Hypothalamus (tissue), 51 donors: ENCODE measurements around the gene IL22RA2.
A peak's percentile ranks its signal among the peaks of the same experiment; 100 is the strongest.
"Not testable (repeated sequence)": the region's sequence is repeated elsewhere in the genome, so short reads cannot be mapped to it uniquely, and the experiment has no call there.

Experiments
- DNase-seq, 51 donors: peaks; one replicate each; lab custom pipeline; 2025; lab: John Stamatoyannopoulos, UW

Gene IL22RA2

GRCh38 chr6:137134483-137134882 lies 39.0 kb downstream of the IL22RA2 start:
- no peak for DNase-seq

GRCh38 chr6:137133122-137133521 lies 40.3 kb downstream of the IL22RA2 start:
- no peak for DNase-seq

GRCh38 chr6:137126875-137127485 lies 46.5 kb downstream of the IL22RA2 start:
- DNase-seq: no peak

DNA sequence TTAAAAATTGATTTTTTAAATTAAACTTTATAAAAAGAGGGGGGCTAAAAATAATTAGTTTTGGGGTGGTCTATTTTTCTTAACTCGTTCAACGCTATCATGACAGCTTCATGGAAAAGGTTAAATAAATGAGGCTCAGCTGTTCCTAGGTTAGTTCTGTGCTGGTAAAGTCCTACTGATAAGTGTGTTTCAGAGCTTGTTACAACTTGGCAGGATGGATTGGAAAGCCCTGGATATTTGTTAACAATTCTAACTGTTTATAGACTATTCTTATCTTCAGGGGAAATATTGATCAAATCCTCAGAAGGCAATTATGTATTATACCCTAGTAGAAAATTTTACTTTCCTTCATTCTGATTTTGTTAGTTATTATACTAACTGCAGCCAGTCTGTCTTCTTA lies 50.4 kb downstream of the IL22RA2 start:
- DNase-seq: no peak

GRCh38 chr6:137122612-137123011 lies 50.8 kb downstream of the IL22RA2 start:
- DNase-seq: no peak

DNA sequence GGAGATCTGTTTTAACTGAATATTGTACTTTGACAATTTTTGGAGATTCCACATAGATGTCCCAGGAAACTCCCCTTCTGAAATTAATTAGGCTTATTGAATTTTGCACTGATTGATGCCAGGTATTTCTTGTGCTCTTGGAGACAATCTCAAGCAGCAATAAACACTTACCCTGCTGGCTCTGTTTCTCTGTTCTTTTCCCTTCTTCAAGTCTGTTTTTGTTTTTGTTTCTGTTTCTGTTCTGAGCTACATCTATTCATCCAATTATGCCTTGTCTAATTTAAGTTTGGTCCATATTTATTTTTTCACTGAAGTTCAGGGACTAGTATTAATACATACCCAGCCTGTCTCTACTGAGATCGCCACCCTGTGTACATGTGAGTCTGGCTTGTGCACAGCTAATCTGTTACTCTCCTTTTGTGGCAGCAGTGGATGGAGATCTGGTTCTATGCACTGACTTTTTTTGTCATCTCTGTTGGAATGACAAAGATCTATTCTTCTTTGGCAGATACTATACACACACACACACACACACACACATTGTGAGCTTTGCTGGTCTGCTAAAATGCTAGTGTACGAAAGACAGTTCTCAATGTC lies 51.9 kb downstream of the IL22RA2 start:
- peak in 3 of 51 donors; percentile 1 to 12 (median 2) for DNase-seq

DNA sequence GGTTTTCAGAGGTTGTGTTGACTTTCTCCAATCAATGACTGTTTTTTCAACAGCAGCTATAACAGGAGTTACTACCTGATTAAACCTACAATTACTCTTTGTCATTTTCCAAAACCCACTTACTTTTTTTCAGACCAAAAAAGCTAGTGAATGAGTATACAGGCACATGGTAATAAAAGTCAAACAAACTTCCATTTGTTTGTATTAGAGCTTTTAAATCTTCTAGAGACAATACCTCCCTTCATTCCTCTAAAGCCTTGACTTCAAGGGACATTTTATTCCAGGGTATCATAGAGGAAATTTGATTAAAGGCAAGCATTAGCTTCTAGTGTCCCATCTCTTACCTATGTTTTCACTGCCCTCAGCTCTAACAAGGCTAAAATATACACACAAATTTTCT lies 52.7 kb downstream of the IL22RA2 start:
- DNase-seq: no peak

GRCh38 chr6:137119196-137120104 lies 54.0 kb downstream of the IL22RA2 start:
- DNase-seq: no peak

DNA sequence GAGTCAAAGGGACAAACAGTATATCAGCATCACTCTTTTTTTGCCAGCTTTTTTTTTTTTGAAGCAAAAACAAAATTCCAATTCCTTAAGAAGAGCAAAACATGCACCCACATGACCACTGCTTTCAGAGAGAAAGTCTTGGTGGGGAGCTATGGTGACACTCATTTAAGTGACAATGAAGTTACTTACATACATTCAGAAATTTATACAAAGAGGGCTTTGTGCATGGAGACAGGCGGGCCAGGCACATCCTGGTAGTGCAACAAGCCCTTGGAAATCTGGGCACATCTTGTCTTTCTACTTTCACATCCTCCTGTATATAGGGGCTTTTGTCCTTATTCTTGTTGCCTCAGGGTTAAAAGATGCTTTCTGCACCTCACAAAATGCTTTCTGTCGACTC lies 55.9 kb downstream of the IL22RA2 start:
- peak in 17 of 51 donors; percentile 0 to 38 (median 13) for DNase-seq

GRCh38 chr6:137116807-137117206 lies 56.6 kb downstream of the IL22RA2 start:
- DNase-seq: no peak

GRCh38 chr6:137115658-137116057 lies 57.8 kb downstream of the IL22RA2 start:
- no peak for DNase-seq

DNA sequence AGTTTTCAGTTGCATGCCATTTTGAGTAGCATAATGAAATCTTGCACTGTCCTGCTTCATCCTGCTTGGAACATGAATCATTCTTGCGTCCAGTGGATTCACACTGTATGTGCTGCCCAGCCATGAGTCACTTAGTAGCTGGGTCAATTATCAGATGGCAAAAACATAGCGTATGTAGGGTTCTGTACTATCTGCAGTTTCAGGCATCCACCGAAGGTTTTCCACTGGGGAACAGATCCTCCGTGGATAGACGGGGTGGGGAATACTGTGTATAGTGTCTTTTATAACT lies 61.4 kb downstream of the IL22RA2 start:
- no peak for DNase-seq

DNA sequence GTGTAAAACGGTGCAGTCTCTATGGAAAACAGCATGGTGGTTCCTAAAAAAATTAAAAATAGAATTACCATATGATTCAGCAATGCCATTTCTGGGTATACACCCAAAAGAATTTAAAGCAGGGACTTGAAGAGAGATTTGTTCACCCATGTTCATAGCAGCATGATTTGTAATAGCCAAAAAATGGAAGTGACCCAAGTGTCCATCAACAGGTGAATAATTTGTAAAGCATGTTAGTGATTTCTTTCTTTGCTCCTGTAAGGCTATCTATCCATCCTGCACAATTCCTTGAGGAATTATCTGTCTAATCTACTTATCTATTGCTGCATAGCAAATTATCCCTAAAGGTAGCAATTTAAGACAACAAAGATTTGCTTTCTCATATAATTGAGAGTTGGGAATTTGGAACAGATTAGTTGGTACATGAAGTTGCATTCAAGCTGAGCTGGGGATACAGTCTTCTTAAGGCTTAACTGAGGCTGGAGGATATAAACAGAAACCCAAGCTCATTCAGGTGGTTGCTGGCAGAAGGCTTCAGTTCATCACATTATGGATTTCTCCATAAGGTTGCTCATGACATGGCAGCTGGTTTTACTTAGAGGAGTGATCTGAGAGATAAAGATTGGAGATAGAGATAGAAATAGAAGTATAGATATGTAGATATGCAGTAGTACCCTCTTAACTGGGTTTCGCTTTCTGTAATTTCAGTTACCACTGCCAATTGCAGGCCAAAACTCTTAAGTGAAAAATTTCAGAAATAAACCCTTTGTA lies 62.0 kb downstream of the IL22RA2 start:
- no peak for DNase-seq

GRCh38 chr6:137107767-137108105 lies 65.7 kb downstream of the IL22RA2 start:
- no peak for DNase-seq

DNA sequence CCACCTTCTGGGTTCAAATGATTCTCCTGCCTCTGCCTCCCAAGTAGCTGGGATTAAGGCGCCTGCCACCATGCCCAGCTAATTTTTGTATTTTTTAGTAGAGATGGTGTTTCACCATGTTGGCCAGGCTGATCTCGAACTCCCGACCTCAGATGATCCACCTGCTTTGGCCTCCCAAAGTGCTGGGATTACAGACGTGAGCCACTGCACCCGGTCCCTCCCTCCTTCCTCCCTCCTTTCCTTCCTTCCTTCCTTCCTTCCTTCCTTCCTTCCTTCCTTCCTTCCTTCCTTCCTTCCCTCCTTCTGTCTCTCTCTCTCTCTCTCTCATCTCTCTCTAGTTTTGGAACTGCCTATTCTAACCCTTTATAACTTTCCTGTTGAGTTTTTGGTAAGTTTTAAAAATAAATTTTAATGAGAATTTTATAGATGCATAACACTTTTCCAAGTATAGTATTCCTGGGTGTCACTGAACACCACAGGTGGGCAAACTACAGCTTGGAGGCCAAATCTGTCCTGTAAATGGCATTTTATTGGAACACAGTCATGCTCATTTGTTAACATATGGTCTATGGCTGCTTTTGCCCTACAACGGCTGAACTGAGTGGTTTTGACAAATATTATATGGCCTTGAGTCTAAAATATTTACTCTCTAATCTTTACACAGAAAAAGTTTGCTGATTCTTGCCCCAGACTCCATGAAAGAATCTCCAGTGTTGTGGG lies 66.2 kb downstream of the IL22RA2 start:
- DNase-seq: not testable (repeated sequence)

DNA sequence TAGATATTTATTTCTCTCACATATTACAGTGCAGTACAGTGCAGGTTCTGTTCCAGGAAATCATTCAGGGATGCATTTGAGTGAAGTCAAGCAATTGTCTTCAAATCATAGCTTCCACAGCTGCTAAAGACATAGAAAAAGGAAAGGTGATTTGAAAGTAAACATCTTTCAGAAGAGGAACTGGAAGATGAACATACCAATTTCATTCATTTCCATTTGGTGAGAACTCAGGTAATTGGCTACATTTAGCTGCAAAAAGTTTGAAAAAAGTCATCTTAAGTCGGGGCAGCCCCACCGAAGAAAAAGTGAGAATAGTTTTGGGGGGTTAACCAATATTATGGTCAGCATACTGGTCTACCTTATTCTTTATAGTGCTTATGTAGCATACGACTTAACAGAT lies 67.3 kb downstream of the IL22RA2 start:
- DNase-seq: no peak

DNA sequence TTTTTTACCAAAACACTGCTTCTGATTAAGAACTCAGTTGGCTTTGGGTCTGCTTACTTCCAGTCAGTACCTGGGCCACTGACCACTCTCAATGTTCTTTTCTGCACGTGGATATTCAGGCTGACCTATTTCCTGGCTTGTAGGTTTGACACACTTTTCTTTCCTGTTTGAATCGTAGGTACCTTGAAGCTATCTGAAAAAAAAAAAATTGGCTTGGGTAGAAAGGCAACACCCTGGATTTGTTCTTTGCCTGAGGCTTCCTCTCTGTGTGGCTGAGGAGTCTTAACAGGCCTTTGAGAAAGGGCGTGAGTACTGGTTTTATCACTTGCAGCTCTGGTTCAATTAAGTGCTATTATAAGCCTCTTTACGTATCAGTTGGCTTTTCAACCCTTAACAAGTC lies 68.1 kb downstream of the IL22RA2 start:
- DNase-seq: no peak

GRCh38 chr6:137104926-137105325 lies 68.5 kb downstream of the IL22RA2 start:
- DNase-seq: no peak

DNA sequence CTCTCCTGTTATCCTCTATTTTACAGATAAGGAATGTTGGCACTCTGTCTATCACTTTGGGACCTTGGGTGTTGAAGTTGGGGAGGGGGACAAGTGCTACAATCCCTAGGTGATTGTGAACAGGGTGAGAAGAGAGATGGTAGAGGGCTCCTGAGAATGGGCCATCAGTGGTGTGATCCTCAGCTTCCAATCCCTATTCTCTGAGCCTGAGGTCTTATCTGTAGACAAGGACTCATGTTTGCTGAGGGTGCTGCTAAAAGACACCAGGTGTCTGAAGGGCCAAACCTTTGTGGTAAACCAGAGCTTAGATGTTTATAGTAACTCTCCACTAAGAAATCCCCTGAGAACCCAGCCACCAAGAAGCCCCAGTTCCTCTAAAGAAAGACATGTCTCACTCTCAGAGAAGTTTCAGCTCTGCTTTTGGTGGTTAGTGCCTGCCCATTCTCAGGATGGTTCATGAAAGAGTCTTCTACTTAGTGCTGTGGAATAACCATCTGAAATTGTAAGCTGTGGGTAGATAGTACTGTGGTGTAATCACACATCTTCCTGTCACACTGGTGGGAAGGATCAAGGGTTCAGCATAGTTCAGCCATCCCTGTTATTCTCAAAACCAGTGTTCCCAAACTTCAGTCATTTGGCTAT lies 70.5 kb downstream of the IL22RA2 start:
- DNase-seq: no peak
